Loucy (cell line): ENCODE data around the gene ZNF614.

ENCODE experiments used
- CTCF ChIP-seq: fragments of 200-600 bp; sonication (generic); conservative IDR thresholded peaks from 2 replicates; pipeline ENCODE4 v1.5.1; 2014; ENCODE audit warnings: mild to moderate bottlenecking, antibody characterized with exemption, low read length
- EZH2phosphoT487 ChIP-seq: fragments of 200-600 bp; IDR thresholded peaks from 2 replicates; pipeline ENCODE4 v1.6.1; 2018; ENCODE audit warnings: antibody characterized with exemption, mild to moderate bottlenecking, moderate library complexity, borderline replicate concordance

- no peak for TF ChIP-seq EZH2phosphoT487
- no peak for TF ChIP-seq CTCF
Measured at GRCh38 chr19:51983361-51983760, 44.8 kb downstream of the ZNF614 start.
